Fibroblast of villous mesenchyme (primary cell): ENCODE measurements around the gene TANGO2. TPM values are rescaled to one million over a fixed set of nuclear protein-coding genes. Genes with fewer than 3 reads are reported as not detected.
A peak's percentile ranks its signal among the peaks of the same experiment; 100 is the strongest.
"Not testable (repeated sequence)": the region's sequence is repeated elsewhere in the genome, so short reads cannot be mapped to it uniquely, and the experiment has no call there.

Experiments used
- DNase-seq: peaks from one replicate; pipeline ENCODE4 v3.0.0-alpha.2; 2010; ENCODE audit warnings: low read depth
- H3K4me3 ChIP-seq: 2 replicates; pipeline ENCODE4 v1.5.1; 2011; ENCODE audit warnings: low read depth, mild to moderate bottlenecking, low read length
- total RNA-seq: library from RNA; depleted of rRNA; stranded (reverse); fragments of >200 nt; gene quantifications from 2 replicates; pipeline ENCODE4 v1.2.3, GENCODE V29; 2012
- TF ChIP-seq, protein P1 (sequence below): IDR thresholded peaks from 2 replicates; pipeline ENCODE4 v1.5.1; 2012; ENCODE audit warnings: low read depth, mild to moderate bottlenecking, low read length; ENCODE audit not compliant: insufficient read depth

TANGO2 gene
- total RNA-seq, 1 donor: 30.2 TPM

DNA sequence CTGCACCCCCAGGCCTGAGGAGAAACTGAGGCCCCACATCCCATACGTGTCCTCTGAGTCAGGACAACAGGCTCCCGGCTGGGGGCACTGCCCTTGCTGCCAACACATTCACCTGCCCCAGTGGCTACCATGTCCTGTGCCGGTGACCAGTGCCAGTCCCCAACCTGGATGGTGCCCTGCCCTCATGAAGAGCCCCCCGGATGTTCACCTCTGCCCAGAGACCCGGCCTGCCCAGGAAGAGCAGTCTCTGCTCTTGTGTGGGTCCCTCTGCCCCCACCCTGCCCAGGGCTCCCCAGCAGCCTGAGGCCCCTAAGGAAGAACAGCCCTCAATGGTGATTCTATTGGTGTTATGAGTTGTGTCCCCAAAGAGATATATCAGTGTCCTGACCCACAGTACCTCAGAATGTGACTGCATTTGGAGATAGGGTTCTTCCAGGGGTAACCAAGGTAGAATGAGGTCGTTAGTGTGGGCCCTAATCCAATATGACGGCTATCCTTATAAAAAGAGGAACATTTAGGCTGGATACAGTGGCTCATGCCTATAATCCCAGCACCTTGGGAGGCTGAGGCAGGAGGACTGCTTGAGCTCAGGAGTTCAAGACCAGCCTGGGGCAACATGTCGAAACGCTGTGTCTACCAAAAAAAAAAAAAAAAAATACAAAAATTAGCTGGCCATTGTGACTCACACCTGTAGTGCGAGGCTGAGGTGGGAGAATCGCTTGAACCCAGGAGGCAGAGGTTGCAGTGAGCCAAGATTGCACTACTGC, 45.9 kb downstream of the TANGO2 start:
- DNase-seq: no peak
- TF ChIP-seq, protein P1, sequence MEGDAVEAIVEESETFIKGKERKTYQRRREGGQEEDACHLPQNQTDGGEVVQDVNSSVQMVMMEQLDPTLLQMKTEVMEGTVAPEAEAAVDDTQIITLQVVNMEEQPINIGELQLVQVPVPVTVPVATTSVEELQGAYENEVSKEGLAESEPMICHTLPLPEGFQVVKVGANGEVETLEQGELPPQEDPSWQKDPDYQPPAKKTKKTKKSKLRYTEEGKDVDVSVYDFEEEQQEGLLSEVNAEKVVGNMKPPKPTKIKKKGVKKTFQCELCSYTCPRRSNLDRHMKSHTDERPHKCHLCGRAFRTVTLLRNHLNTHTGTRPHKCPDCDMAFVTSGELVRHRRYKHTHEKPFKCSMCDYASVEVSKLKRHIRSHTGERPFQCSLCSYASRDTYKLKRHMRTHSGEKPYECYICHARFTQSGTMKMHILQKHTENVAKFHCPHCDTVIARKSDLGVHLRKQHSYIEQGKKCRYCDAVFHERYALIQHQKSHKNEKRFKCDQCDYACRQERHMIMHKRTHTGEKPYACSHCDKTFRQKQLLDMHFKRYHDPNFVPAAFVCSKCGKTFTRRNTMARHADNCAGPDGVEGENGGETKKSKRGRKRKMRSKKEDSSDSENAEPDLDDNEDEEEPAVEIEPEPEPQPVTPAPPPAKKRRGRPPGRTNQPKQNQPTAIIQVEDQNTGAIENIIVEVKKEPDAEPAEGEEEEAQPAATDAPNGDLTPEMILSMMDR: no peak

DNA sequence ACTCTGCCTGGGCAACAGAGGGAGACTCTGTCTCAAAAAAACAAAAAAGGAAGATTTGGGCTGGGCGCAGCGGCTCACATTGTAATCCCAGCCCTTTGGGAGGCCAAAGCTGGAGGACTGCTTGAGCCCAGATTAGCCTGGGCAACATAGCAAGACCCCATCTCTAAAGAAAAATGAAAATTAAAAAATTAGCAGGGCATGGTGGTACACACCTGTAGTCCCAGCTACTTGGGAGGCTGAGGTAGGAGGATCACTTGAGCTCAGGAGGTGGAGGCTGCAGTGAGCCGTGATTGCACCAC, 46.4 kb downstream of the TANGO2 start:
- not testable (repeated sequence) for H3K4me3 ChIP-seq, DNase-seq

More for the DNA sequence above, 45.9 kb downstream of the TANGO2 start:
- H3K4me3 ChIP-seq: no peak overlapping the region

GRCh38 chr22:20068640-20069039, 47.7 kb downstream of the TANGO2 start:
- no peak overlapping the region for H3K4me3 ChIP-seq
- no peak for DNase-seq
- TF ChIP-seq, protein P1: no peak

DNA sequence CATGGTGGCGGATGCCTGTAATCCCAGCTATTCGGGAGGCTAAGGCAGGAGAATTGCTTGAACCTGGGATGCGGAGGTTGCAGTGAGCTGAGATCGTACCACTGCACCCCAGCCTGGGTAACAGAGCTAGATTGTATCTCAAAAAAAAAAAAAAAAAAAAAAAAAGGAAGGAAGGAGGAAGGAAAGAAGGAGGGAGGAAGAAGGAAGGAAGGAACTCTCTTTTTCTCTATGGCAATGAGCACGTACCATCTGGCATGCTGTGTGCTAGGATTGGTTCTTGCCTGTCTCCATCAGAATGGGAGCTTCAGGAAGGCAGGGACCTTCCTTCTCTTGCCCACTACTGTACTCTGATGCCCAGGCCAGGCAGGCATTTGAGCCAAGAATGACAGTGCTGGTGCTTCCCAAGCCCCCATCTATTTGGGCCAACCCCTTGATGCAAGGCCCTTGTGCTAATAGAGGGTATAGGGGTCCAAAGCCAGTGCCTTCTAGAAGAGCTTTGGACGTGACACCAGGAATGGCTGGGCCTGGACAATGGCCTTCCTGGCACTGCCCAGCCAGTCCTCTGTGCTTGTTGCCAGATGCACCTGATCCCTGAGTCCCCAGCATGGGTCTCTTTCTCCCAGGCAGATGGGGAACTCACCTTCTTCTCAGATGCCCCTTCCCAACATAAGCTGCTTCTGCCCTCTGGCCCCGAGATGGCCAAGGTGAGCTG, 48.6 kb downstream of the TANGO2 start:
- no peak for DNase-seq
- TF ChIP-seq, protein P1: no peak

DNA sequence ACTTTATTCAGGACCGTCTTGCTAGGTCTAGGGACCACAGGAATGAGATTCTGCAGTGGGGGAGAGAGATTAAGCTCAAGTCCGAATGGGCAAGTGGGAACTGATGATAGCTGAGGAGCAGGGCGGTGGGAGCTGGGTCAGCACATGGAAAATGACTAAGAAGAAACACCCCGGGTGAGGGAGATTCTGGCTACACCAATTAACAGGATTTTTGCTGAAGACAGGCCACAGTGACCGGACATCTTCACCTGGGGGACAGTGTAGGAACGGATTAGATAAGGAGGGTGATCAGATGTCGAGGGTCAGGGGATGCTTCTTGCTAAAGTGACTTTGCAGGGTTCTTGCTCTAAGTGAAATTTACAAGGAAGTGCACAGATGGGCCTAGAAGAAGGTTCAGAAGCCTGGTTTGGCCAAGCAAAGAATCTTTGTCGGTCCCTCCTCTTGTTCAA, 50.6 kb downstream of the TANGO2 start:
- H3K4me3 ChIP-seq: no peak overlapping the region
- DNase-seq: no peak
- TF ChIP-seq, protein P1: no peak

More for the DNA sequence above, 48.6 kb downstream of the TANGO2 start:
- no peak overlapping the region for H3K4me3 ChIP-seq

DNA sequence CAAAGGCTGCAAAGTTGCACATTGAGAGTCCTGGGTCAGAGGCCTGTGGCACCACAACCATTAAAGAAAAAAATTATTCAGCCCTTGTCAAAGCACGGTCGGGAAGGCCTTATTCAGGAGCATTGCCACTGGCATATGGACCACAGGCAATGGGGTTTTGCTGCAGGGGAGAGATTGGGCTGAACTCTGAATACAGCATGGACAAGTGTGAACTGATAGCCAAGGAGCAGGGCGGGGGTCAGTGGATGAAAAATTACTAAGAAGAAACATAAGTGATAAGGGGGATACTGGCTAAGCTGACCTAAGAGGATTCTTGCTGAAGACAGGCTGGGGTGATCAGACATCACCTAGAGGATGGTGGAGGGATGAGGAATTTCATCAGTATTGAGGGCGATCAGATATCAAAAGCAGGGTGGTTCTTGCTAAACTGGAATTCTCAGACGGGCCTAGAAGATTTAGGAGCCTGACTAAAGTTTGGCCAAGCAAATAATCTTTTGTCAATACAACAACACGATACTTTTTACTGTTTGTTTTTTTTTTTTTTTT, 55.8 kb downstream of the TANGO2 start:
- DNase-seq: no peak
- no peak overlapping the region for H3K4me3 ChIP-seq
- TF ChIP-seq, protein P1: no peak

DNA sequence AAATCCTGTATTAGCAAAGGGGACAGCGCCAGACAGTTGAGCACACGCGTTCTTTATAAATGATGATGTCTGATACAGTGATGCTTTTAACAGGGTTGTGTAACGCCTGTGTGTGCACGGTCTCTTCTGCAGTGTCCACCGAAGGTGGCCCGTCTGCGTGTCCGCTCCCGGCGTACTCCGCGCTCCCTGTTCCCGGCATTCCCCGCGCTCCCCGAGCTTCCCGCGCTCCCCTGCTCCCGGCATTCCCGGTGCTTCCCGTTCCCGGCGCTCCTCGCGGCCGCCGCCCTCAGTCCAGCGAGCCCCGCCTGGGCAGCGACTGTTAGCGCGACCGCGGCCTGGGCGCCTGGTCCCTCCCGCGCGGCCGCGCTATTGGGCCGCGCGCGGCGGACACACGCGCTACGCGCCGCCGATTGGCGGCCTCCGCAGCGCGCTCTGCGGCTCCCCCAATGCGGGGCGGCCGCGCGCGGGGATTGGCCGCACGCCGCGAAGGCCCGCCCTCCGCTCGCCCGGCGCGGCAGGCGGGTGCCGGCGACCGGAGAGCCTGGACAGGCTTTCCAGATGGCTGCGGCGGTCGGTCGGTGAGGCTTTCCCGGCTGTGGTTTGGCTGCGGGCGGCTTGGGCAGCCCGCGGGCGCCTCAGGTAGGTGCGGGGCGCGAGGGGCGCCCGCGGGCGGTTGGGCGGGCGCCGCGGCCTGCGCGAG, 59.0 kb downstream of the TANGO2 start, which contains the start of gene DGCR8:
Gene DGCR8 (plus strand): TSS at position 497 of the 700 bp plus-strand sequence. CDS start 5,723 bp downstream, outside the sequence.
- peak; percentile 94 for DNase-seq
- TF ChIP-seq, protein P1: no peak
- peak within 1 kb of the TSS; percentile 89 for H3K4me3 ChIP-seq
